GM18505 (cell line): ENCODE results near the gene HSPB1.
"Not testable (repeated sequence)": the region's sequence is repeated elsewhere in the genome, so short reads cannot be mapped to it uniquely, and the experiment has no call there.

Experiments used
- ATAC-seq: cut with Tn5 transposase; IDR thresholded peaks from one replicate; pipeline ENCODE4 v1.9.1; 2021; ENCODE audit not compliant: unreplicated experiment
- POLR2A ChIP-seq: IDR thresholded peaks from 4 replicates; pipeline ENCODE4 v1.6.1; 2011; ENCODE audit warnings: borderline replicate concordance; ENCODE audit not compliant: insufficient read depth, insufficient read length; ENCODE audit errors: extremely low read depth

Gene HSPB1

DNA sequence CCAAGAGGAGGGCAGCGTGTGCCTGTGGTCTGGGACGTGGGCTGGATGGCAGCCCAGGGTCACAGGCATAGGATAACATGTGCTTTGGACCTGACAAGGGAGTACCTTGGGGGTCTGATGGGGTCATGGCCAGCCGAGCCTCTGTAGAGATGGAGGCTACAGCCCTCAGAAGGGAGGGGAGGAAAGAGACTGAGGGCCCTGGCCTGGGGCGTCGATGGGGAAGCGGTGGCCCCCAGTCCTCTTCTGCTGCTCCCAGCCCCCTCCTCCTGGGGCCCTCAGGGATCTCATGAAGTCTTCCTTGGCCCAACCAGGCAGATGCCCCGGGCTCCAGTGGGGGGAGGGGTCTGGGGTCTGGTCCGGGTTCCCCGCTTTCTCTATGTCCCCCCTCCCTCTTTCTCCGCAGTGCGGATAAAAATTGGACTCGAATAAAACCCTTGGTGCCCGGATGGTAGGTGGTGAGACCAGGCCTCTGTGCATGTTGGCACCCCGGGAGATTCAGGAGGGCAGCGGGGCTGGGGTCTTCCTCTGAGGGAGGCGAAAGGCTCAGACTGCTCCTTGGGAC lies 15.6 kb upstream of the HSPB1 start:
- no peak for TF ChIP-seq POLR2A

DNA sequence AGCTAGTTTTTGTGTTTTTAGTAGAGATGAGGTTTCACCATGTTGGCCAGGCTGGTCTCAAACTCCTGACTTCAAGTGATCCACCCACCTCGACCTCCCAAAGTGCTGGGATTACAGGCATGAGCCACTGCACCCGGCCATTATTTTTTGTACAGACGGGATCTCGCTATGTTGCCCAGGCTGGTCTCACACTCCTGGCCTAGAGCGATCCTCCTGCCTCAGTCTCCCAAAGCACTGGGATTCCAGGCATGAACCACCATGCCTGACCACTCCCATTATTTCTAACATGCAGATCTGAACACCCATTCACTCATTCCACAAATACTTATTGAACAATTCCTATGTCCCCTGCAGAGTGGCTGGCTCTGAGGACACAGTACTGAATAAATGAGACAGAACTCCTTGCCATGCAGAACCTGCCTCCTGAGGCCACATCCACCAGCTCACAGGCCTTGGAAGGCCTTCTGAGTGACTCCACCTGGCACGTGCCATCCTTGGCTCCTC lies 11.6 kb upstream of the HSPB1 start:
- not testable (repeated sequence) for ATAC-seq

More for the DNA sequence above, 15.6 kb upstream of the HSPB1 start:
- no peak for ATAC-seq

DNA sequence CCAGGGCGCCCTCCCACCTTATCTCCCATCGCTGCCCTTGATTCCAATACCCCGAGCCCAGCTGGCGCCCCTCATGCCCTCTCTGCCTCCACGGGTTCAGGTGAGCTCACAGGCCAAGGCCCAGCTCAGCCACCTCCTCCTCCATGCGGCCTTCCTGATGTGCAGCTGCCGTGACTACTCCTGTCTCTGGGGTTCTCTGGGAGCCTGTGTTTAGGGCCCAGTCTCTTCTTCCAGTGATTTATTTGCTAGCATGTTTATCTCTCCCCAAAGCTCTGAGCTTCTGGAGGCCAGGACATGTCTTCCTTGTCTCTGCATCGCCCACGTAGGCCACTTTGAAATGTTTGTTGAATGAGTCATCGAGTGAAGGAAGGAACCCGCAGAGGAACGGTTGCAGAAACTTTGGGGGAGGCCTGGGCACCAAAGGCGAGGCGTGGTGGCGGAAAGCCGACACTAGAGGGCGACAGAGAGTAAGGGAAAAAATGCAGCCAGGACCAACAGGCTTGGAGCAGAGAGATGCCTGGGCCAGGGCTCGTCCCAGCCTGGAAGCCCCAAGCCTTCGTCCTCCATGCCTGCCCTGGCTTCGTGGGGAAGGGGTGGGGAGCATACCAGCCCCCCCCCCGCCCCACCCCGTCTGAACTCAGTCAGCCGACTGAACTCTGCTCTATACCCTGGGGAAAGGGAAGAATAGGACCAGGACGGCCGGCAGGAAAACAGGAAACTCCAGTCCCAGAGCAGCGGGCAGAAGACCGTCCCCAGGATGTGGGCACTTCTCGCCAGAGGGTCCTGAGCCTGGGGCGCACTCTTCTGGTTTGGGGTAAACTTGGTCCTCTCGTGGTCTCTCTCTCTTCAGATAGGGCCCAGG lies 10.9 kb upstream of the HSPB1 start:
- TF ChIP-seq POLR2A, result peak; percentile 13
- ATAC-seq, result peak; percentile 81

DNA sequence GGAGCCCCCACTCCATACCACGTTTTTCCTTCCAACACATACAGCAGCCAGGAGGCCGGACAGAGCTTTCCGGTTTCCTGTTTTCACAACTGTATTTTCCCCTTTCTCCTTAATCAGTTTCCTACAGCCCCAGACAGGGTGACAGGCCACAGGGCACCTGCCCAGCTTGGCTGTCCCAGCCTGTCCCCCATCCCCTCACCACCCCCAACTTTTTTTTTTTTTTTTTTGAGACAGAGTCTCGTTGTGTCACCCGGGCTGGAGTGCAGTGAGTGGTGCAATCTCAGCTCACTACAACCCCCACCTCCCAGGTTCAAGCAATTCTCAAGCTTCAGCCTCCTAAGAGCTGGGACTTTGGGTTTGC lies 10.3 kb upstream of the HSPB1 start:
- peak; percentile 2 for ATAC-seq
- TF ChIP-seq POLR2A, result no peak

DNA sequence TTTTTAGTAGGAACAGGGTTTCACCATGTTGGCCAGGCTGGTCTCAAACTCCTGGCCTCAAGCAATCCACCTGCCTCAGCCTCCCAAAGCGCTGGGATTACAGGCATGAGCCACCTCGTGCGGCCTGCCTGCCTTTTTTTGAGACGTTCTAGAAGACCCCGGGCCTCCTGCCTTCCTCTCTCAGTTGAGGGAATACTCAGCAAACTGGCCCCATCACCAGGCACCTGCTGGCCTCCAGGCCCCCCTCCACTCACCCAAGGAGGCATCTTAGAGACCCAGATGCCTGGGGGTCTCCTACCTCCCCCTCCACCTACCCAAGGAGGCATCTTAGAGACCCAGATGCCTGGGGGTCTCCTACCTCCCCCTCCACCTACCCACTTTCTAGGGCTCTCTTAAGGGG lies 9.6 kb upstream of the HSPB1 start:
- not testable (repeated sequence) for ATAC-seq

DNA sequence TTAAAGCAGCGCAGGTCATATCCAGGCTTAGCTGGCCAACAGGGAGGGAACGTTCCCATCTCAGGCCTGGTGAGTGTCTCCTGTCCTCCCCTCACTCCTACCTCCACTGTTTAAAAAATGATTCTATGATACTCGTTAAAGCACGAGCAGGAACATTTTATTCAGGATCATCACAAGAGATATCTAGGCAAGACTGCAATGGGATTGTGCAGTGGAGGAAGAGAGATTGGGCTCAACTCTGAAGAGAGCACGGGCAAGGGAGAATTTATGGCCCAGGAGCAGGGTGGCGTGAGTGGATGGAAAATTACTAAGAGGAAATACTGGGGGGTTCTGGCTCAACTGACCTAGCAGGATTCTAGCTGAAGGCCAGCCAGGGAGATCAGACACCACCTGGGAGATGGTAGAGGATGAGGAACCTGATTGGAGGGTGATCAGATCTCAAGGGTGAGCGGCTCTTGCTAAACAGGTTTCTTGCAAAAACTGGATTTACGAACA lies 9.0 kb upstream of the HSPB1 start:
- ATAC-seq, result no peak
- TF ChIP-seq POLR2A, result no peak

DNA sequence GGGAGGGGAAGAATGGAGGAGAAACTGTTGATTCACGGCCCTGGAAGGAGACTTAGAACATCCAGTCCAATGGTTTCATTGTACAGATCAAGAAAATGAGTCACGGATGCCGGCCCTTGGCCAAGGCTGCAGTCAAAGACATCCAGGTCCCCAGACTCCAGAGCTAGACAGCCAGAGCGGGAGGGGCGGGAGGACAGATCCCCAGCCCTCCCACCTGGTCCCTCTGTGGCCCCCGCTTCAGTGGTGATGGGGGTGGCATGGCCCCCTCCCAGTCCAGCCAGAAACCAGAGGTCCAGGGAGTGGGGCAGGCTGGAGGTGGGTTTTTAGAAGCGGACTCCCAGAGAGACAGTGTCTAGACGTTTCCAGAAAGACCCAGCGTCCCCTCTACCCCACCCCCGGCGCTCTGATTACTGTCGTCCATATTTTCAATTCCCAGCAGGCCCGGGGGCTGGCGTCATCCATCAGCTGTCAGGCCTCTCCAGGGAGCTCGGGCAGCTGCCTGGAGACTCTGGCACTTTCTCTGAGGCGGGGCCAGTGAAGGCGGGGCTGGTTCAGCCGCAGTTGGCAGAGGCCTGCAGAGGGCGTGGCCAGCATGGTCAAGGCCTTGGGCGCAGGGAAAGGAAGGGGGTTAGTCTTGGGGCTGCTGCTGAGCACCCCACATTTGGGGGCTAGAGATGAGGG lies 8.0 kb upstream of the HSPB1 start:
- no peak for TF ChIP-seq POLR2A
- no peak for ATAC-seq

DNA sequence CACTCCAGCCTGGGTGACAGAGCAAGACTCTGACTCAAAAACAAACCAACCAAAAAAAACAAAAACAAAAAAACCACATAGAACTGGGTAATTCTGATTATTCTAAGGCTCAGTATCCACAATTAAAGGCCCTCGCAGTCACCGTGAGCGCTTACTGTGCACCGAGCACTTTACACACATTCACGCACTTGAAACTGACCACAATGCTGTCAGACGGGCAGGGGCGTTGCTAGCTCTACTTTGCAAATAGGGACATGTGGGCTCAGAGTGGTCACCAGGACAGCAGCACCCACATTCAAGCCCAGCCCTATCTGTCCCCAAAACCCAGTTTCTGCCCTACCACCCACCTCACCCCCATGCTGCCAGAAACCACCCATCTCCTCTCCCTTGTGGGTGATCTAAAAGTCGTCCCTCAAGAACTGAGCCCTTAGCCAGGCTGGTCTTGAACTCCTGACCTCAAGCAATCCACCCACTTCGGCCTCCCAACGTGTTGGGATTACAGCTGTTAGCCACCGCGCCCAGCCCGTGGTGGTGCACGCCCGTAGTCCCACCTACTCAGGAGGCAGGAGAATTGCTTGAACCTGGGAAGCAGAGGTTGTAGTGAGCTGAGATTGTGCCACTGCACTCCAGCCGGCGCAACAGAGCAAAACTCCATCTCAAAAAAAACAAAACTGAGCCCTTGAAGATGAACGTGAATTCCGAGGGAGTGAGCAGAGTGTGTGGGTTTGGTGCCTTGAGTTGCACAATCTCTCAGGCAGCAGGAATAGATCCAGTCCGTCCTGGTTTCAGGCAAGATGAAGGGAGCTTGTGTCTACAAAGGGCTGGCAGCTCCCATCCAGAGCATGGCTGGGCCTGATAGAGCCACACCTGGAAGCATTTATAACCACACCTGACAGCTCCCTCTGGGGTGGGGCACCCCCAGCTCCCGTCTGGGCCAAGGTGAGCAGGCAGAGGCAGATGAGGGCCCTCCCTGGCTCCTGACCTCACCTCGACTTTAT lies 5.4 kb upstream of the HSPB1 start:
- TF ChIP-seq POLR2A, result no peak
- ATAC-seq, result no peak

DNA sequence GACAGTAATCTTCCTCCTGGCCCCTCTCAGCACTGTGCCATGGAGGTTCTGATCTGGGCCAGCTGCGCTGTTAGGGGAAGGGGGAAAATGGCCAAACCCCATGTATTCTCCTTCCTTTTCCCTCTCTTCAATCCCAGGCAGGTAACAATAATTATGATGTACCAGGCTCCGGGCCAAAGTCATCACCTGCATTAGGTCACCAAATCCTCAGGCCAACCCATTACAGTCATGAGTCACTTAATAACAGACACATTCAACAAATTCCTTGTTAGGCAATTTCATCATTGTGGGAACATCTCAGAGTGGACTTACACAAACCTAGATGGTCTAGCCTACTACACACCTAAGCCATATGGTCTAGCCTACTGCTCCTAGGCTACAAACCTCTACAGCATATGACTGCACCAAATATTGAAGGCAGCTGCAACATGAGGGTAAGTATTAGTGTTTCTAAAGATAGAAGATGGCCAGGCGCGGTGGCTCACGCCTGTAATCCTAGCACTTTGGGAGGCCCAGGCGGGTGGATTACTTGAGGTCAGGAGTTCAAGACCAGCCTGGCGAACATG lies 2.2 kb upstream of the HSPB1 start:
- no peak for ATAC-seq
- TF ChIP-seq POLR2A, result no peak

DNA sequence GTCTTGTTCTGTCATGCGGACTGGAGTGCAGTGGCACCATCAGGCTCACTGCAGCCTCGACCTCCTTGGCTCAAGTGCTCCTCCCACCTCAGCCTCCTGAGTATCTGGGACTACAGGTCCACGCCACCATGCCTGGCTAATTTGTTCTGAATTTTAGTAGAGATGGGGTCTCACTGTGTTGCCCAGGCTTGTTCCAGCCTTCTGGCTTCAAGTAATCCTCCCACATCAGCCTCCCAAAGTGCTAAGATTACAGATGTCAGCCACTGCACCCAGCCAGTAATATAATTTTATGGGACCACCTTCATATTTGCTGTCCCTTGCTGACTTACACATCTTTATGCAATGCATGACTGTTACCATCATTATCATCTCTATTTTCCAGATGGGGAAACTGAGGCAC lies 1.5 kb upstream of the HSPB1 start:
- ATAC-seq, result no peak
- TF ChIP-seq POLR2A, result no peak

DNA sequence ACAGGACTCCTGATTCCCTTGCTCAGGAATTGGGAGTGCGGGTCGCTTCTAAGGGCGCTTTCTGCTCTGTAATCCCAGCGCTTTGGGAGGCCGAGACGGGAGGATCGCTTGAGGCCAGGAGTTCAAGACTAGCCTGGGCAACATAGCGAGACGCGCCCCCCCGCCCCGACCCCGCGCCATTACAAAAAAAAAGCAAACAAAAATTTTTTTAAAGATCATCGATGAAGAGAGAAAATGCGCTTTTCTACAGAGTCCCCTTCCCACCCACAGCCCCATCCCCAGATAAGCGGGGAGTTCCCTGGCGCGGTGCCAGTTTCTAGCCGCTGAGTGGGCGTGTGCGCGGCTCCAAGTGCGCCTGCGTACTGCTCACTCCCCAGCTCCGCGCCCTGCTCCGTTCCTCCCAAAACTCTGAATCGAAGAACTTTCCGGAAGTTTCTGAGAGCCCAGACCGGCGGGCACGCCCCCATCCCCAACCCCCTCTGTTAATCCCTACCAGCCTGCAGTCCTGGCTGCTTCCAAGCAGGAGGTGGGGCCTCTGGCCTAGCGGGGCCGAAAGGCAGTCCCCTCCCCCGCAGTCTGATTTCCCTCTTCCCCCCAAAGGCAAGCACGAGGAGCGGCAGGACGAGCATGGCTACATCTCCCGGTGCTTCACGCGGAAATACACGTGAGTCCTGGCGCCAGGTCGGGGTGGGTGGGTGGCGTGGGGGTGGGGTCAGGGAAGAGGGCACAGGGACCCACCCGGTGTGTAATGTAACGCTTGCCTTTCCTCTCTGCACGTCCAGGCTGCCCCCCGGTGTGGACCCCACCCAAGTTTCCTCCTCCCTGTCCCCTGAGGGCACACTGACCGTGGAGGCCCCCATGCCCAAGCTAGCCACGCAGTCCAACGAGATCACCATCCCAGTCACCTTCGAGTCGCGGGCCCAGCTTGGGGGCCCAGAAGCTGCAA lies 1.0 kb downstream of the HSPB1 start:
- peak; percentile 27 for TF ChIP-seq POLR2A
- ATAC-seq, result peak; percentile 49
